ES-I3 (cell line): Measurements from ENCODE around the gene ABCA7.

Source experiments
- H3K36me3 ChIP-seq: 2 replicates; pipeline ENCODE4 v1.6.1; 2013; ENCODE audit warnings: mild to moderate bottlenecking, low read length, control low read depth, moderate library complexity; ENCODE audit not compliant: insufficient read depth
- H3K4me1 ChIP-seq: 2 replicates; pipeline ENCODE4 v1.6.1; 2013; ENCODE audit warnings: mild to moderate bottlenecking, control low read depth, low read length; ENCODE audit not compliant: insufficient read depth
- H3K9ac ChIP-seq: 2 replicates; pipeline ENCODE4 v1.6.1; 2013; ENCODE audit warnings: low read depth, mild to moderate bottlenecking, low read length, moderate library complexity
- H3K9me3 ChIP-seq: 2 replicates; pipeline ENCODE4 v1.6.1; 2013; ENCODE audit warnings: mild to moderate bottlenecking, low read length, moderate library complexity; ENCODE audit not compliant: control insufficient read depth, insufficient read depth

The ABCA7 gene

GRCh38 chr19:1046836-1047695 is 7.2 kb downstream of the ABCA7 start:
- no peak overlapping the region for H3K9ac ChIP-seq
- H3K36me3 ChIP-seq = no peaks in the 10 kb centered on the region; the same call in 1 of the 2 replicates
- no peaks in the 10 kb centered on the region for H3K9me3 ChIP-seq
- H3K4me1 ChIP-seq = no peaks in the 10 kb centered on the region

DNA sequence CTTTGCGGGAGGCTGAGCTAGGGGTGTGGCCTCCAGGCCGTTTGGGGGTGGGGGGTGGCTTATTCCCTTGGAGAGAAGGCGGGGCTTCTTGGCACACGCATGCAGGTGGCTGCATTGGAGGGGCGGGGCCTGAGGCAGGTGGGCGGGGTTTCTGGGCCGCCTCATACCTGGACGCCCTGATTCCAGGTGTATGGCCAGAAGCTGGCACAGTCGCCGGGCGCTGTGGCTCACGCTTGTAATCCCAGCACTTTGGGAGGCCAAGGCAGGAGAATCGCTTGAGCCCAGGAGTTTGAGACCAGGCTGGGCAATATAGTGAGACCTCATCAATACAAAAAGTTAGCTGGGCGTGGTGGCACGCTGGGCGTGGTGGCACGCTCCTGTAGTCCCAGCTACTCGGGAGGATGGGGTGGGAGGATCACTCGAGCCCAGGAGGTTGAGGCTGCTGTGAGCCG is 7.8 kb downstream of the ABCA7 start:
- Histone ChIP-seq H3K4me1 (no peaks in the 10 kb centered on the region), H3K36me3 (no peaks in the 10 kb centered on the region; the same call in 1 of the 2 replicates), H3K9me3 (no peaks in the 10 kb centered on the region), H3K9ac (no peak overlapping the region)

GRCh38 chr19:1049106-1049505 is 9.2 kb downstream of the ABCA7 start:
- Histone ChIP-seq H3K9ac (no peak overlapping the region), H3K36me3 (no peaks in the 10 kb centered on the region; the same call in 1 of the 2 replicates), H3K9me3 (no peaks in the 10 kb centered on the region), H3K4me1 (no peaks in the 10 kb centered on the region)

DNA sequence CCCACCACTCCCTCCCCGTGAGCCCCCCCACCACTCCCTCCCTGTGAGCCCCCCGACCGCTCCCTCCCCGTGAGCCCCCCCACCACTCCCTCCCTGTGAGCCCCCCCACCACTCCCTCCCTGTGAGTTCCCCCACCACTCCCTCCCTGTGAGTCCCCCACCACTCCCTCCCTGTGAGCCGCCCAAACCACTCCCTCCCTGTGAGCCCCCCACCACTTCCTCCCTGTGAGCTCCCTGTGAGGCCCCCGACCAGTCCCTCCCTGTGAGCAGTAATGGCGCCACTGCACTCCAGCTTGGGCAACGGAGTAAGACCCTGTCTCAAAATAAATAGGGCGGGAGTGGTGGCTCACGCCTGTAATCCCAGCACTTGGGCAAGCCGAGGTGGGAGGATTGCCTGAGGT is 9.9 kb downstream of the ABCA7 start:
- Histone ChIP-seq H3K36me3 (no peaks in the 10 kb centered on the region; the same call in 1 of the 2 replicates), H3K9ac (no peak overlapping the region), H3K4me1 (no peaks in the 10 kb centered on the region), H3K9me3 (no peaks in the 10 kb centered on the region)

DNA sequence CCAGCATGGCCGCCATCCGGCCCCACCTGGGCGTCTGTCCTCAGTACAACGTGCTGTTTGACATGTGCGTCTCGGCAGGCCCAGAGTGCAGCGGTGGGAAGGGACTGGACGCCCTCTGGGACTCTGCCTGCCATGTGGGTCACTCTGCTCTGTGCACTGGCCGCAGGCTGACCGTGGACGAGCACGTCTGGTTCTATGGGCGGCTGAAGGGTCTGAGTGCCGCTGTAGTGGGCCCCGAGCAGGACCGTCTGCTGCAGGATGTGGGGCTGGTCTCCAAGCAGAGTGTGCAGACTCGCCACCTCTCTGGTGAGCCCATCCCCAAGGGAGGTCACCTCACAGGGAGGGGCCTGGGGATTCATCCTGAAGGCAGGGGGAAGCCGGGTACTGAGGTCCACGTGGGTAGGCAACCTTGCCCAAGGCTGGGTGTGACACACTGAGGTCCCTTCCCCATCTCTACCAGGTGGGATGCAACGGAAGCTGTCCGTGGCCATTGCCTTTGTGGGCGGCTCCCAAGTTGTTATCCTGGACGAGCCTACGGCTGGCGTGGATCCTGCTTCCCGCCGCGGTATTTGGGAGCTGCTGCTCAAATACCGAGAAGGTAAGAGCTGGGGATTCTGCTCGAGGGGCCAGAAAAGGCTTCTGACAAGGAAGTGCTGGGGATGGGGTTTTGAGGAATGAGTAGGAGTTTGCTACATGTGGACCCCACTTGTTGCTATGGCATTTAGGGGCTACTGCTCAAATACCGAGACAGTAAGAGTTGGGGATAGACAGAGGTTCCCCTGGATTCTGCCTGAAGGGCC is 11.3 kb downstream of the ABCA7 start:
- Histone ChIP-seq H3K36me3 (no peaks in the 10 kb centered on the region; the same call in 1 of the 2 replicates), H3K4me1 (no peaks in the 10 kb centered on the region), H3K9ac (no peak overlapping the region), H3K9me3 (peaks cover 3% of the 10 kb centered on the region; the same call in 1 of the 2 replicates)

GRCh38 chr19:1051791-1052190 is 11.9 kb downstream of the ABCA7 start:
- no peaks in the 10 kb centered on the region for H3K4me1 ChIP-seq

GRCh38 chr19:1052349-1052975 is 12.6 kb downstream of the ABCA7 start:
- no peak overlapping the region for H3K9ac ChIP-seq
- no peaks in the 10 kb centered on the region; the same call in 1 of the 2 replicates for H3K36me3 ChIP-seq
- peaks cover 8% of the 10 kb centered on the region; the same call in 1 of the 2 replicates for H3K9me3 ChIP-seq
- no peaks in the 10 kb centered on the region for H3K4me1 ChIP-seq

More at GRCh38 chr19:1051791-1052190, 11.9 kb downstream of the ABCA7 start:
- H3K36me3 ChIP-seq = no peaks in the 10 kb centered on the region; the same call in 1 of the 2 replicates
- H3K9ac ChIP-seq = no peak overlapping the region
- H3K9me3 ChIP-seq = peaks cover 4% of the 10 kb centered on the region; the same call in 1 of the 2 replicates

- Histone ChIP-seq H3K4me1 (no peaks in the 10 kb centered on the region), H3K36me3 (peaks cover 3% of the 10 kb centered on the region; the same call in 1 of the 2 replicates), H3K9me3 (peaks cover 10% of the 10 kb centered on the region), H3K9ac (no peak overlapping the region)
Observed at GRCh38 chr19:1053176-1054101, 13.5 kb downstream of the ABCA7 start.

- H3K9ac ChIP-seq = no peak overlapping the region
- H3K4me1 ChIP-seq = no peaks in the 10 kb centered on the region
- peaks cover 3% of the 10 kb centered on the region; the same call in 1 of the 2 replicates for H3K36me3 ChIP-seq
- H3K9me3 ChIP-seq = peaks cover 15% of the 10 kb centered on the region
Observed at GRCh38 chr19:1054102-1055027, 14.5 kb downstream of the ABCA7 start.

GRCh38 chr19:1055028-1055425 is 15.1 kb downstream of the ABCA7 start:
- H3K36me3 ChIP-seq = peaks cover 3% of the 10 kb centered on the region; the same call in 1 of the 2 replicates
- peaks cover 15% of the 10 kb centered on the region for H3K9me3 ChIP-seq
- H3K9ac ChIP-seq = no peak overlapping the region
- H3K4me1 ChIP-seq = no peaks in the 10 kb centered on the region

- H3K36me3 ChIP-seq = peaks cover 3% of the 10 kb centered on the region; the same call in 1 of the 2 replicates
- H3K9ac ChIP-seq = no peak overlapping the region
- peaks cover 15% of the 10 kb centered on the region for H3K9me3 ChIP-seq
- no peaks in the 10 kb centered on the region for H3K4me1 ChIP-seq
Observed at GRCh38 chr19:1055886-1056620, 16.1 kb downstream of the ABCA7 start.
